ENCODE results near the gene POMGNT1. TPM values are rescaled to one million over a fixed set of nuclear protein-coding genes. Genes with fewer than 3 reads are reported as not detected.

POMGNT1 gene
- total and polyA plus RNA-seq, 2 of the 13 experiments (the other 11 are each of a cell fraction or from before 2014, with no cell fraction given): 33.9 to 46.8 TPM

DNA sequence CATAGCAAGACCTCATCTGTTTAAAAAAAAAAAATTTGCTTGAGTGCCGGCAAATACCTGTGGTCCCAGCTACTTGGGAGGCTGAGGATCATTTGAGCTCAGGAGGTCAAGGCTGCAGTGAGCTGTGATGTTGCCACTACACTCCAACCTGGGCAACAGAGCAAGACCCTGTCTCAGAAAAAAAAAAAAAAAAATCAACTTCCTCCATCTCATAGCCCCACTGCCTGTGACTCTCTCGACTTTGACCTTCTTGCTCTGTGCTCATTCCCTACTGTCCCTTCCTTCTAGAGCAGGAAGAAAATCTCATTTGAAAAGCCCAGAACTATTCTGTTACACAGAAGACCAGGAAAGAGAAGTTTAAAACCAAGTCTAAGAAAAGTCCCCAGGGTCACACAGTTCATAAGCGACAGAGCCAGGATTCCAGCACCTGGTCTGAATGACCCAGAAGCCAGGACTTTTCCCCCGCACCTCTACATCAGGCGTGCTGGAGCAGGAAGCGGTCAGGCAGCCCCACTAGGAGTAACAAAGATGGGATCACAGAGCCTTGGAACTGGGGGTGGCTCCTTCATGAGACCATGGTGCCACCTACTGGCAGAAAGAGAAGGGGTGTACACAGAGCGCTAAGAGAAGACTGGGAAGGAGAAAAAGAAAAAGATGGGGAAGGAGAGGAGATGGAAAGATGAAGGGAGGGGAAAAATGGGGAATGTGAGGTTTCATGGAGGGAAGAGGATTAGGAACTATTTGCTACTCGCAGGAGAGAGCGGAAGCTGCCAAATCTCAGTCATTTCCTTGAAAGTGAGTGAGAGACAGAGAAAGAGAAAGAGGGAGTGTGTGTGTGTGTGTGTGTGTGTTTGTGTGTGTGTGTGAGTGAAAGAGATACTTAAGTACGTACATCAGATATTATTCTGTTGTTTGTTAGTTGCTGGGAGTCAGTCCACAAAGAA, 18.8 kb downstream of the POMGNT1 start (continued):
- TF ChIP-seq, protein P1, sequence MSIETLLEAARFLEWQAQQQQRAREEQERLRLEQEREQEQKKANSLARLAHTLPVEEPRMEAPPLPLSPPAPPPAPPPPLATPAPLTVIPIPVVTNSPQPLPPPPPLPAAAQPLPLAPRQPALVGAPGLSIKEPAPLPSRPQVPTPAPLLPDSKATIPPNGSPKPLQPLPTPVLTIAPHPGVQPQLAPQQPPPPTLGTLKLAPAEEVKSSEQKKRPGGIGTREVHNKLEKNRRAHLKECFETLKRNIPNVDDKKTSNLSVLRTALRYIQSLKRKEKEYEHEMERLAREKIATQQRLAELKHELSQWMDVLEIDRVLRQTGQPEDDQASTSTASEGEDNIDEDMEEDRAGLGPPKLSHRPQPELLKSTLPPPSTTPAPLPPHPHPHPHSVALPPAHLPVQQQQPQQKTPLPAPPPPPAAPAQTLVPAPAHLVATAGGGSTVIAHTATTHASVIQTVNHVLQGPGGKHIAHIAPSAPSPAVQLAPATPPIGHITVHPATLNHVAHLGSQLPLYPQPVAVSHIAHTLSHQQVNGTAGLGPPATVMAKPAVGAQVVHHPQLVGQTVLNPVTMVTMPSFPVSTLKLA (IDR thresholded peaks at IDR 0.05): no peak
- no peak for TF ChIP-seq ZMYM3 (CRISPR knock-in tag; IDR thresholded peaks at IDR 0.05)
- TF ChIP-seq, protein P2, sequence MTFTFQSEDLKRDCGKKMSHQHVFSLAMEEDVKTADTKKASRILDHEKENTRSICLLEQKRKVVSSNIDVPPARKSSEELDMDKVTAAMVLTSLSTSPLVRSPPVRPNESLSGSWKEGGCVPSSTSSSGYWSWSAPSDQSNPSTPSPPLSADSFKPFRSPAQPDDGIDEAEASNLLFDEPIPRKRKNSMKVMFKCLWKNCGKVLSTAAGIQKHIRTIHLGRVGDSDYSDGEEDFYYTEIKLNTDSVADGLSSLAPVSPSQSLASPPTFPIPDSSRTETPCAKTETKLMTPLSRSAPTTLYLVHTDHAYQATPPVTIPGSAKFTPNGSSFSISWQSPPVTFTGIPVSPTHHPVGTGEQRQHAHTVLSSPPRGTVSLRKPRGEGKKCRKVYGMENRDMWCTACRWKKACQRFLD (CRISPR knock-in tag; IDR thresholded peaks at IDR 0.05; ENCODE audit: borderline replicate concordance): no peak
- TF ChIP-seq ZFP1 (CRISPR knock-in tag; IDR thresholded peaks at IDR 0.05): no peak
- TF ChIP-seq ZNF556 (CRISPR knock-in tag; IDR thresholded peaks at IDR 0.05; ENCODE audit: borderline replicate concordance): 0 out of 2 replicates have a peak, but pooled peaks have one; percentile 55
- no peak for TF ChIP-seq ZFP37 (CRISPR knock-in tag; IDR thresholded peaks at IDR 0.05; ENCODE audit: borderline replicate concordance)
- TF ChIP-seq, protein P3, sequence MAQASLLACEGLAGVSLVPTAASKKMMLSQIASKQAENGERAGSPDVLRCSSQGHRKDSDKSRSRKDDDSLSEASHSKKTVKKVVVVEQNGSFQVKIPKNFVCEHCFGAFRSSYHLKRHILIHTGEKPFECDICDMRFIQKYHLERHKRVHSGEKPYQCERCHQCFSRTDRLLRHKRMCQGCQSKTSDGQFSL (CRISPR knock-in tag; IDR thresholded peaks at IDR 0.05): no peak
- TF ChIP-seq ZNF589 (CRISPR knock-in tag; conservative IDR thresholded peaks at IDR 0.05): no peak
- no peak for TF ChIP-seq CREM (IDR thresholded peaks at IDR 0.05)
- no peak for TF ChIP-seq CREM (CRISPR knock-in tag; IDR thresholded peaks at IDR 0.05)
- TF ChIP-seq, protein P4, sequence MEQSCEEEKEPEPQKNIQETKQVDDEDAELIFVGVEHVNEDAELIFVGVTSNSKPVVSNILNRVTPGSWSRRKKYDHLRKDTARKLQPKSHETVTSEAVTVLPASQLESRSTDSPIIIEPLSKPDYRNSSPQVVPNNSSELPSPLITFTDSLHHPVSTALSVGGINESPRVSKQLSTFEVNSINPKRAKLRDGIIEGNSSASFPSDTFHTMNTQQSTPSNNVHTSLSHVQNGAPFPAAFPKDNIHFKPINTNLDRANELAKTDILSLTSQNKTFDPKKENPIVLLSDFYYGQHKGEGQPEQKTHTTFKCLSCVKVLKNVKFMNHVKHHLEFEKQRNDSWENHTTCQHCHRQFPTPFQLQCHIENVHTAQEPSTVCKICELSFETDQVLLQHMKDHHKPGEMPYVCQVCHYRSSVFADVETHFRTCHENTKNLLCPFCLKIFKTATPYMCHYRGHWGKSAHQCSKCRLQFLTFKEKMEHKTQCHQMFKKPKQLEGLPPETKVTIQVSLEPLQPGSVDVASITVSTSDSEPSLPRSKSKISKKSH (CRISPR knock-in tag; IDR thresholded peaks at IDR 0.05; ENCODE audit: borderline replicate concordance): no peak
- no peak for TF ChIP-seq CREB1 (IDR thresholded peaks at IDR 0.05)
- peak; percentile 48 for TF ChIP-seq CREB1 (CRISPR knock-in tag; IDR thresholded peaks at IDR 0.05)
- peak; percentile 47; the same call in 1 of the 2 replicates for TF ChIP-seq ZKSCAN1 (IDR thresholded peaks at IDR 0.05; ENCODE audit: low read length)
- no peak for TF ChIP-seq ZNF841 (CRISPR knock-in tag; IDR thresholded peaks at IDR 0.05; ENCODE audit: borderline replicate concordance)
- TF ChIP-seq, protein P5, sequence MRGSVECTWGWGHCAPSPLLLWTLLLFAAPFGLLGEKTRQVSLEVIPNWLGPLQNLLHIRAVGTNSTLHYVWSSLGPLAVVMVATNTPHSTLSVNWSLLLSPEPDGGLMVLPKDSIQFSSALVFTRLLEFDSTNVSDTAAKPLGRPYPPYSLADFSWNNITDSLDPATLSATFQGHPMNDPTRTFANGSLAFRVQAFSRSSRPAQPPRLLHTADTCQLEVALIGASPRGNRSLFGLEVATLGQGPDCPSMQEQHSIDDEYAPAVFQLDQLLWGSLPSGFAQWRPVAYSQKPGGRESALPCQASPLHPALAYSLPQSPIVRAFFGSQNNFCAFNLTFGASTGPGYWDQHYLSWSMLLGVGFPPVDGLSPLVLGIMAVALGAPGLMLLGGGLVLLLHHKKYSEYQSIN (CRISPR knock-in tag; IDR thresholded peaks at IDR 0.05; ENCODE audit: borderline replicate concordance): no peak
- no peak for TF ChIP-seq NFYB (CRISPR knock-in tag; IDR thresholded peaks at IDR 0.05)
- peak; percentile 24; the same call in 1 of the 2 replicates for TF ChIP-seq SALL1 (CRISPR knock-in tag; IDR thresholded peaks at IDR 0.05)
- TF ChIP-seq REPIN1 (CRISPR knock-in tag; IDR thresholded peaks at IDR 0.05; ENCODE audit: borderline replicate concordance, low read depth): no peak
- no peak for TF ChIP-seq SIX4 (CRISPR knock-in tag; IDR thresholded peaks at IDR 0.05)
- TF ChIP-seq ZNF878 (CRISPR knock-in tag; IDR thresholded peaks at IDR 0.05): no peak
- TF ChIP-seq DNMT3B (CRISPR knock-in tag; conservative IDR thresholded peaks at IDR 0.05): no peak
- TF ChIP-seq, protein P6, sequence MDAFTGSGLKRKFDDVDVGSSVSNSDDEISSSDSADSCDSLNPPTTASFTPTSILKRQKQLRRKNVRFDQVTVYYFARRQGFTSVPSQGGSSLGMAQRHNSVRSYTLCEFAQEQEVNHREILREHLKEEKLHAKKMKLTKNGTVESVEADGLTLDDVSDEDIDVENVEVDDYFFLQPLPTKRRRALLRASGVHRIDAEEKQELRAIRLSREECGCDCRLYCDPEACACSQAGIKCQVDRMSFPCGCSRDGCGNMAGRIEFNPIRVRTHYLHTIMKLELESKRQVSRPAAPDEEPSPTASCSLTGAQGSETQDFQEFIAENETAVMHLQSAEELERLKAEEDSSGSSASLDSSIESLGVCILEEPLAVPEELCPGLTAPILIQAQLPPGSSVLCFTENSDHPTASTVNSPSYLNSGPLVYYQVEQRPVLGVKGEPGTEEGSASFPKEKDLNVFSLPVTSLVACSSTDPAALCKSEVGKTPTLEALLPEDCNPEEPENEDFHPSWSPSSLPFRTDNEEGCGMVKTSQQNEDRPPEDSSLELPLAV (CRISPR knock-in tag; conservative IDR thresholded peaks at IDR 0.05; ENCODE audit: low read depth): no peak

Measured in HepG2 (cell line).